Ecto neural progenitor cell (in vitro differentiated cells): Measurements from ENCODE around the gene EXOSC5.

ENCODE experiments used
- DNase-seq: peaks from one replicate; pipeline ENCODE4 v3.0.0-alpha.2; 2018; ENCODE audit warnings: low spot score

Gene EXOSC5

DNA sequence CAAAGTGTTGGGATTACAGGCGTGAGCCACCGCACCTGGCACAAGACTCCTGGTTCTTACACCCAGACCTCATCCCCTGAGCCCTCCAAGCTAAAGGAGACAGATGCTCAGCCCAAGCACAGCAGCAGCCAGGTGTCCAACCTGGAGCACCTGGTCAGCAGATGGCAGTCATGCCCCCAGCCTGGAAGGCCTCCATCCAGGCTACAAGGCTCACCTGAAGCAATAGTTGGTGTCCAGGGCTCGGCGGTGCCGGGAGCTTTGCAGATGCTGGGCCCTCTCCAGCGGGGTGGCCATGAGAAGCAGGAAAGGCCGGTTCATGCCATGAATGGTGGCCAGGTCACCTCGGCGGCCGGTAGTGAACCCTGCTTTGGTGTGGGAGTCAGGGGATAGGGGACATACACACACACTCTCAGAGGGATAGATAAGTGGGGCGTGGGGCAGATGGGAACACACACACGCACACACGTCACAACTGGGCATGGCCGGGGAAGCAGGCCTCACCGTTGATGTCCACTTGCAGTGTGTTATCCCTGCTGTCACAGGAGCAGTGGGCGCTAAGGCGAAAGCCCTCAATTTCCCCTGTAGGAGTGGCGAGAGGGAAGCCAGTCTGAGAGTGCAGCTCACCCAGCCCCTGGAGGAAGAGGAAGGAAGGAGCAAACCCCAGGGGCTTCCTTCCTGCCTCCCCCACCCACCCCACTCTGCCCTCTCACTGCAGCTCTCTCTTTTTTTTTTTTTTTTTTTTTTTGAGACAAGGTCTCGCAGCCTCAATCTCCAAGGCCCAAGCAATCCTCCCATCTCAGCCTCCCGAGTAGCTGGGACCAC is 55.3 kb downstream of the EXOSC5 start:
- DNase-seq = no peak

- no peak for DNase-seq
These were observed 57.2 kb downstream of the EXOSC5 start for GRCh38 chr19:41339936-41340335.
